LHCN-M2 (cell line): Measurements from ENCODE around the gene TIGD3. TPM values are rescaled to one million over a fixed set of nuclear protein-coding genes. Genes with fewer than 3 reads are reported as not detected.

Source experiments
- total RNA-seq: library from RNA; depleted of rRNA; stranded (reverse); fragments of >200 nt; gene quantifications from 2 replicates; pipeline ENCODE4 v1.2.3, GENCODE V29; 2014; rRNA removed

TIGD3 gene
- total RNA-seq, 1 experiment from 2014 or later: 0.29 TPM

Other genes starting within 250 kb of the TIGD3 start
- 0.96 and 3.3 TPM in 2 replicates for gene TM7SF2, start 242.9 kb upstream of the TIGD3 start, total RNA-seq
- 13.7 and 20.9 TPM in 2 replicates for gene ZNHIT2, start 237.1 kb upstream of the TIGD3 start, total RNA-seq
- gene FAU, start 232.6 kb upstream of the TIGD3 start, total RNA-seq: 246 and 445 TPM in 2 replicates
- 58.5 and 68.3 TPM in 2 replicates for gene MRPL49, start 232.4 kb upstream of the TIGD3 start, total RNA-seq
- gene SYVN1, start 220.2 kb upstream of the TIGD3 start, total RNA-seq: 14.6 and 18.3 TPM in 2 replicates
- not detected in 2 replicates for gene SPDYC, start 184.5 kb upstream of the TIGD3 start, total RNA-seq
- 125 and 141 TPM in 2 replicates for gene CAPN1, start 172.8 kb upstream of the TIGD3 start, total RNA-seq
- gene POLA2, start 92.8 kb upstream of the TIGD3 start, total RNA-seq: 30.0 and 33.4 TPM in 2 replicates
- gene CDC42EP2, start 39.9 kb upstream of the TIGD3 start, total RNA-seq: 10.2 and 20.5 TPM in 2 replicates
- gene DPF2, start 20.9 kb upstream of the TIGD3 start, total RNA-seq: 32.1 and 41.6 TPM in 2 replicates
- 1.4 and 2.3 TPM in 2 replicates for gene SLC25A45, start 27.9 kb downstream of the TIGD3 start, total RNA-seq
- 40.7 and 58.7 TPM in 2 replicates for gene FRMD8, start 31.9 kb downstream of the TIGD3 start, total RNA-seq
- gene NEAT1, start 68.0 kb downstream of the TIGD3 start, total RNA-seq: 29.4 and 37.8 TPM in 2 replicates
- gene MALAT1, start 144.3 kb downstream of the TIGD3 start, total RNA-seq: 1,575 and 2,461 TPM in 2 replicates
- 104 and 113 TPM in 2 replicates for gene SCYL1, start 170.3 kb downstream of the TIGD3 start, total RNA-seq
- gene LTBP3, start 203.6 kb downstream of the TIGD3 start, total RNA-seq: 17.1 and 27.3 TPM in 2 replicates
- 50.4 and 57.8 TPM in 2 replicates for gene ZNRD2, start 215.7 kb downstream of the TIGD3 start, total RNA-seq
- gene FAM89B, start 217.8 kb downstream of the TIGD3 start, total RNA-seq: 49.6 and 67.9 TPM in 2 replicates
- gene EHBP1L1, start 221.3 kb downstream of the TIGD3 start, total RNA-seq: 44.0 and 49.1 TPM in 2 replicates
- gene KCNK7, start 241.0 kb downstream of the TIGD3 start, total RNA-seq: 0.11 TPM in 1 of 2 replicates, not detected in the other